Breast epithelium (tissue), 3 donors: ENCODE results near the gene CXorf65.

Experiments used
- POLR2A ChIP-seq: fragments of 450-650 bp; IDR thresholded peaks from one replicate; pipeline ENCODE4 v1.6.1; 2016; ENCODE audit warnings: antibody characterized with exemption, mild to moderate bottlenecking, moderate library complexity
- TF ChIP-seq, protein P1 (sequence below), 3 donors: fragments of 450-650 bp; IDR thresholded peaks; one replicate each; pipeline ENCODE4 v1.5.1; 2016 to 2017; ENCODE audit warnings: antibody characterized with exemption in 3 of 3, mild to moderate bottlenecking in 3 of 3, moderate library complexity in 3 of 3

DNA sequence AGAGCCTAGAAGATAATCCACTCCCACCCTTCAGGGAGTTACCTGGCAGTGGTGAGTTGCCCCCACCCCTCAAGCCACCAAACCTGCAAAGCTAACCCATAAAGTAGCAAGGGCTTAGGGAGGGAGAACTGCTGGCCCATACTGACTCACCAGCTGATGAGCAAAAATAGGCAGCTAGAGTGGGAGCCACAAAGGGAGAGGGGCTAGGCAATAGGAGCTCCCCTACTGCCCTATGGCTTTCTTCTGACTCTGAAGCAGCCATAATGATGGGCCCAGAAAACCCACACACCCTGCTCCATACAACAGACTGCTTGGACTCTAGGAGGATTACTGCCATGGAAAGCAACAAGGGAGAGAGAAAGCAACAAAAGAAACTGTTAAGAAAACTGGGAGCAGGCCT lies 46.4 kb downstream of the CXorf65 start:
- TF ChIP-seq, protein P1, sequence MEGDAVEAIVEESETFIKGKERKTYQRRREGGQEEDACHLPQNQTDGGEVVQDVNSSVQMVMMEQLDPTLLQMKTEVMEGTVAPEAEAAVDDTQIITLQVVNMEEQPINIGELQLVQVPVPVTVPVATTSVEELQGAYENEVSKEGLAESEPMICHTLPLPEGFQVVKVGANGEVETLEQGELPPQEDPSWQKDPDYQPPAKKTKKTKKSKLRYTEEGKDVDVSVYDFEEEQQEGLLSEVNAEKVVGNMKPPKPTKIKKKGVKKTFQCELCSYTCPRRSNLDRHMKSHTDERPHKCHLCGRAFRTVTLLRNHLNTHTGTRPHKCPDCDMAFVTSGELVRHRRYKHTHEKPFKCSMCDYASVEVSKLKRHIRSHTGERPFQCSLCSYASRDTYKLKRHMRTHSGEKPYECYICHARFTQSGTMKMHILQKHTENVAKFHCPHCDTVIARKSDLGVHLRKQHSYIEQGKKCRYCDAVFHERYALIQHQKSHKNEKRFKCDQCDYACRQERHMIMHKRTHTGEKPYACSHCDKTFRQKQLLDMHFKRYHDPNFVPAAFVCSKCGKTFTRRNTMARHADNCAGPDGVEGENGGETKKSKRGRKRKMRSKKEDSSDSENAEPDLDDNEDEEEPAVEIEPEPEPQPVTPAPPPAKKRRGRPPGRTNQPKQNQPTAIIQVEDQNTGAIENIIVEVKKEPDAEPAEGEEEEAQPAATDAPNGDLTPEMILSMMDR (IDR thresholded peaks at IDR 0.05), result no peak
- no peak for TF ChIP-seq POLR2A
